Stimulated activated naive CD8-positive, alpha-beta T cell treated with anti-CD3 and anti-CD28 coated beads, Interleukin-15, Interleukin-2, amounts not matched to agents 100 U/mL and 50 U/mL, for 24 hours (primary cell): ENCODE measurements around the gene TRAIP.
A peak's percentile ranks its signal among the peaks of the same experiment; 100 is the strongest.
"Not testable (repeated sequence)": the region's sequence is repeated elsewhere in the genome, so short reads cannot be mapped to it uniquely, and the experiment has no call there.

Experiments
- ATAC-seq: fragments of 150-1000 bp; cut with Tn5 transposase; one replicate; pipeline ENCODE4 v1.10.0; 2021
- DNase-seq: peaks from one replicate; pipeline ENCODE4 v3.0.0; 2021

Gene TRAIP

GRCh38 chr3:49791571-49791970 is 64.8 kb downstream of the TRAIP start:
- DNase-seq (no peak), ATAC-seq (no peak)

- ATAC-seq (no peak), DNase-seq (no peak)
These were observed 65.5 kb downstream of the TRAIP start for GRCh38 chr3:49790626-49791411.

GRCh38 chr3:49788056-49788455 is 68.3 kb downstream of the TRAIP start:
- ATAC-seq (no peak), DNase-seq (no peak)

- DNase-seq (no peak), ATAC-seq (no peak)
These were observed 68.8 kb downstream of the TRAIP start for GRCh38 chr3:49787536-49787935.

GRCh38 chr3:49787182-49787464 is 69.2 kb downstream of the TRAIP start:
- ATAC-seq (no peak), DNase-seq (no peak)

GRCh38 chr3:49786357-49787181 is 69.8 kb downstream of the TRAIP start, which contains the start of gene IP6K1:
Gene IP6K1 (minus strand): TSS chr3:49786542. CDS start chr3:49748040, 38,502 bp downstream.
- peak; percentile 99 for DNase-seq
- peak; percentile 100 for ATAC-seq

GRCh38 chr3:49785565-49786356 is 70.6 kb downstream of the TRAIP start:
- ATAC-seq (peak; percentile 48), DNase-seq (peak; percentile 27)

- ATAC-seq, DNase-seq: not testable (repeated sequence)
These were observed 74.1 kb downstream of the TRAIP start for GRCh38 chr3:49782277-49782676.

GRCh38 chr3:49781415-49782199 is 74.8 kb downstream of the TRAIP start:
- DNase-seq (no peak), ATAC-seq (no peak)

- not testable (repeated sequence) for ATAC-seq
These were observed 75.4 kb downstream of the TRAIP start for GRCh38 chr3:49780975-49781365.

GRCh38 chr3:49780080-49780974 is 76.0 kb downstream of the TRAIP start:
- no peak for DNase-seq

More at GRCh38 chr3:49780975-49781365, 75.4 kb downstream of the TRAIP start:
- not testable (repeated sequence) for DNase-seq

GRCh38 chr3:49779358-49780079 is 76.8 kb downstream of the TRAIP start:
- no peak for DNase-seq
- ATAC-seq: no peak

More at GRCh38 chr3:49780080-49780974, 76.0 kb downstream of the TRAIP start:
- no peak for ATAC-seq
